GM23338 (cell line): Measurements from ENCODE around the gene CIART. TPM values are rescaled to one million over a fixed set of nuclear protein-coding genes. Genes with fewer than 3 reads are reported as not detected.

Experiments
- ATAC-seq: fragments of 200-7000 bp; cut with Tn5 transposase; 3 replicates; pipeline ENCODE4 v1.9.1; 2020
- DNase-seq: peaks from one replicate; pipeline ENCODE4 v3.0.0-alpha.2; 2015; ENCODE audit warnings: low spot score
- H2AFZ ChIP-seq: fragments of 200-600 bp; sonication (generic); 2 replicates; pipeline ENCODE4 v1.8.0; 2016; ENCODE audit warnings: antibody characterized with exemption, mild to moderate bottlenecking, moderate library complexity
- H3F3A ChIP-seq: fragments of 200-600 bp; sonication (generic); replicated peaks from 2 replicates; pipeline ENCODE4 v1.8.0; 2017; ENCODE audit warnings: antibody characterized with exemption, mixed run types, low read depth
- H3K27ac ChIP-seq: fragments of 200-600 bp; sonication (generic); 2 replicates; pipeline ENCODE4 v1.6.1; 2016; ENCODE audit warnings: low read depth
- H3K27me3 ChIP-seq: fragments of 200-600 bp; sonication (generic); 2 replicates; pipeline ENCODE4 v1.8.0; 2016; ENCODE audit warnings: mild to moderate bottlenecking, mixed run types, moderate library complexity; ENCODE audit not compliant: insufficient read depth
- H3K36me3 ChIP-seq: fragments of 200-600 bp; sonication (generic); 2 replicates; pipeline ENCODE4 v1.8.0; 2016; ENCODE audit warnings: mild to moderate bottlenecking; ENCODE audit not compliant: insufficient read depth
- H3K4me1 ChIP-seq: fragments of 200-600 bp; sonication (generic); 2 replicates; pipeline ENCODE4 v1.8.0; 2016; ENCODE audit warnings: mild to moderate bottlenecking, moderate library complexity; ENCODE audit not compliant: insufficient read depth
- H3K4me2 ChIP-seq: fragments of 200-600 bp; sonication (generic); 2 replicates; pipeline ENCODE4 v1.7.1; 2017; ENCODE audit warnings: mixed run types
- H3K4me3 ChIP-seq: fragments of 200-600 bp; sonication (generic); 2 replicates; pipeline ENCODE4 v1.6.1; 2016; ENCODE audit warnings: mixed run types
- H3K79me2 ChIP-seq: fragments of 200-600 bp; sonication (generic); replicated peaks from 2 replicates; pipeline ENCODE4 v1.8.0; 2017; ENCODE audit warnings: mild to moderate bottlenecking; ENCODE audit not compliant: insufficient read depth
- H3K9me2 ChIP-seq: fragments of 200-600 bp; sonication (generic); 2 replicates; pipeline ENCODE4 v1.8.0; 2017; ENCODE audit not compliant: insufficient read depth
- H4K20me1 ChIP-seq: fragments of 200-600 bp; sonication (generic); replicated peaks from 2 replicates; pipeline ENCODE4 v1.8.0; 2017; ENCODE audit warnings: mild to moderate bottlenecking; ENCODE audit not compliant: insufficient read depth
- H3K27ac Mint-ChIP-seq: 2 replicates; pipeline ENCODE4 v1.8.0; 2020; ENCODE audit warnings: inconsistent platforms, mild to moderate bottlenecking, moderate library complexity, mixed read lengths
- H3K27me3 Mint-ChIP-seq: 3 replicates; pipeline ENCODE4 v1.8.0; 2022; ENCODE audit warnings: low read depth, mild to moderate bottlenecking, moderate library complexity, mixed read lengths, inconsistent platforms; ENCODE audit not compliant: insufficient read depth, poor library complexity
- H3K36me3 Mint-ChIP-seq: 3 replicates; pipeline ENCODE4 v1.8.0; 2021; ENCODE audit warnings: low read depth, mild to moderate bottlenecking, inconsistent platforms, moderate library complexity, mixed read lengths
- H3K4me1 Mint-ChIP-seq: 3 replicates; pipeline ENCODE4 v1.8.0; 2020; ENCODE audit warnings: mild to moderate bottlenecking, inconsistent platforms, mixed read lengths
- H3K4me3 Mint-ChIP-seq: 3 replicates; pipeline ENCODE4 v1.8.0; 2021; ENCODE audit warnings: moderate library complexity, mild to moderate bottlenecking, inconsistent platforms, mixed read lengths
- H3K9me3 Mint-ChIP-seq: 3 replicates; pipeline ENCODE4 v1.8.0; 2020; ENCODE audit warnings: moderate library complexity, mild to moderate bottlenecking, inconsistent platforms, mixed read lengths
- CREB1 ChIP-seq: fragments of 250-450 bp; sonication (Bioruptor Pico); IDR thresholded peaks from 2 replicates; pipeline ENCODE4 v1.5.0; 2020; ENCODE audit warnings: low read depth, mild to moderate bottlenecking, moderate library complexity
- ETS1 ChIP-seq: IDR thresholded peaks from 2 replicates; pipeline ENCODE4 v1.6.1; 2016; ENCODE audit warnings: antibody characterized with exemption
- EZH2 ChIP-seq: fragments of 200-600 bp; sonication (generic); IDR thresholded peaks from one replicate; pipeline ENCODE4 v1.8.0; 2017; ENCODE audit warnings: antibody characterized with exemption, mild to moderate bottlenecking, low read depth; ENCODE audit not compliant: unreplicated experiment
- EZH2phosphoT487 ChIP-seq: fragments of 200-600 bp; sonication (generic); IDR thresholded peaks from one replicate; pipeline ENCODE4 v1.8.1; 2018; ENCODE audit warnings: antibody characterized with exemption; ENCODE audit not compliant: unreplicated experiment
- JUNB ChIP-seq: IDR thresholded peaks from one replicate; pipeline ENCODE4 v1.6.1; 2016; ENCODE audit warnings: antibody characterized with exemption; ENCODE audit not compliant: unreplicated experiment
- NANOG ChIP-seq: IDR thresholded peaks from 2 replicates; pipeline ENCODE4 v1.6.1; 2016; ENCODE audit warnings: antibody characterized with exemption, borderline replicate concordance
- POLR2AphosphoS5 ChIP-seq: IDR thresholded peaks from 2 replicates; pipeline ENCODE4 v1.6.1; 2016; ENCODE audit warnings: antibody characterized with exemption, low read depth
- REST ChIP-seq: IDR thresholded peaks from one replicate; pipeline ENCODE4 v1.6.1; 2018; ENCODE audit warnings: antibody characterized with exemption; ENCODE audit not compliant: unreplicated experiment
- STAT1 ChIP-seq: IDR thresholded peaks from one replicate; pipeline ENCODE4 v1.6.1; 2016; ENCODE audit warnings: antibody characterized with exemption; ENCODE audit not compliant: unreplicated experiment
- ZNF331 ChIP-seq: fragments of 250-450 bp; sonication (Bioruptor Pico); IDR thresholded peaks from 2 replicates; pipeline ENCODE4 v1.5.0; 2020; ENCODE audit warnings: low read depth, mild to moderate bottlenecking, moderate library complexity
- ZNF462 ChIP-seq: fragments of 250-450 bp; sonication (Bioruptor Pico); IDR thresholded peaks from 2 replicates; pipeline ENCODE4 v1.5.0; 2020; ENCODE audit warnings: mild to moderate bottlenecking, moderate library complexity
- polyA plus RNA-seq: library from polyadenylated mRNA; unstranded; fragments of >200 nt; fragmentation: Nextera tagmentation; extraction: Ambion mirVana; gene quantifications from 2 replicates; pipeline ENCODE4 v1.2.1, GENCODE V29; 2016
- total RNA-seq: library from RNA; depleted of rRNA; stranded (reverse); fragments of >200 nt; shearing (Covaris generic); gene quantifications from 2 replicates; pipeline ENCODE4 v1.2.3, GENCODE V29; 2014

Gene CIART
- total and polyA plus RNA-seq, 2 experiments from 2014 or later: 9.3 to 16.4 TPM

- TF ChIP-seq EZH2phosphoT487 (no peak), JUNB (no peak), ETS1 (no peak)
Observed at GRCh38 chr1:150322310-150322709, 40.0 kb downstream of the CIART start (continued).

GRCh38 chr1:150332651-150333290, 50.4 kb downstream of the CIART start:
- Histone ChIP-seq H2AFZ (no peak overlapping the region), H3K27ac (no peak overlapping the region), H3K4me1 (no peaks in the 10 kb centered on the region), H3K9me2 (no peaks in the 10 kb centered on the region), H3K79me2 (no peaks in the 10 kb centered on the region), H3K27me3 (no peaks in the 10 kb centered on the region), H3K4me2 (no peak overlapping the region), H3K4me3 (no peak overlapping the region), H3F3A (0 out of 2 replicates have a peak, but pooled peaks cover 8% of the 10 kb centered on the region), H3K36me3 (peaks cover 75% of the 10 kb centered on the region), H4K20me1 (peaks cover 12% of the 10 kb centered on the region; the same call in 1 of the 2 replicates)
- ATAC-seq (no peak), DNase-seq (no peak)
- no peak overlapping the region for H3K27ac Mint-ChIP-seq
- H3K4me3 Mint-ChIP-seq: no peak overlapping the region
- peaks cover 89% of the 10 kb centered on the region for H3K36me3 Mint-ChIP-seq
- H3K9me3 Mint-ChIP-seq: no peaks in the 10 kb centered on the region
- no peaks in the 10 kb centered on the region for H3K4me1 Mint-ChIP-seq
- H3K27me3 Mint-ChIP-seq: peaks cover 2% of the 10 kb centered on the region
- no peak for TF ChIP-seq NANOG
- TF ChIP-seq EZH2phosphoT487: no peak
- no peak for TF ChIP-seq STAT1
- TF ChIP-seq JUNB: no peak
- TF ChIP-seq EZH2: no peak
- no peak for TF ChIP-seq CREB1 (CRISPR knock-in tag)
- no peak for TF ChIP-seq ZNF331 (CRISPR knock-in tag)
- TF ChIP-seq REST: no peak
- no peak for TF ChIP-seq ETS1
- TF ChIP-seq ZNF462 (CRISPR knock-in tag): no peak
- TF ChIP-seq POLR2AphosphoS5: no peak
